Natural killer cell (primary cell): ENCODE data around the gene SPEF2. TPM values are rescaled to one million over a fixed set of nuclear protein-coding genes. Genes with fewer than 3 reads are reported as not detected.
A peak's percentile ranks its signal among the peaks of the same experiment; 100 is the strongest.
"Not testable (repeated sequence)": the region's sequence is repeated elsewhere in the genome, so short reads cannot be mapped to it uniquely, and the experiment has no call there.

ENCODE experiments used
- ATAC-seq, 3 donors: fragments of 150-1000 bp in 2 of 3; fragments of 200-7000 bp in 1 of 3; cut with Tn5 transposase; 1 replicate in 1 of 3; 2 replicates in 2 of 3; pipeline ENCODE4 v1.10.0; 2021; ENCODE audit warnings: mild to moderate bottlenecking in 2 of 3, moderate library complexity in 2 of 3
- DNase-seq, 2 donors: peaks; one replicate each; pipeline versions ENCODE4 v3.0.0 to v3.0.0-alpha.2; 2013 to 2021; ENCODE audit warnings: mixed read lengths in 1 of 2
- H3K27ac ChIP-seq: one replicate; pipeline ENCODE4 v1.5.1; 2013; ENCODE audit warnings: mild to moderate bottlenecking, low read length
- H3K27me3 ChIP-seq: one replicate; pipeline ENCODE4 v1.6.1; 2013; ENCODE audit warnings: low read length; ENCODE audit not compliant: control insufficient read depth, insufficient read depth
- H3K36me3 ChIP-seq: one replicate; pipeline ENCODE4 v1.6.1; 2013; ENCODE audit warnings: low read length; ENCODE audit not compliant: control insufficient read depth, insufficient read depth
- H3K4me1 ChIP-seq: one replicate; pipeline ENCODE4 v1.6.1; 2013; ENCODE audit warnings: low read length; ENCODE audit not compliant: control insufficient read depth, insufficient read depth
- H3K4me3 ChIP-seq: one replicate; pipeline ENCODE4 v1.5.1; 2013; ENCODE audit warnings: low read length
- H3K9me3 ChIP-seq: one replicate; pipeline ENCODE4 v1.6.1; 2013; ENCODE audit warnings: low read length; ENCODE audit not compliant: control insufficient read depth, insufficient read depth
- H3K27ac Mint-ChIP-seq, 2 donors: one replicate each; pipeline ENCODE4 v1.8.0; 2022; ENCODE audit warnings: mild to moderate bottlenecking in 2 of 2, mixed read lengths in 2 of 2, moderate library complexity in 1 of 2
- H3K27me3 Mint-ChIP-seq, 2 donors: one replicate each; pipeline ENCODE4 v1.8.0; 2022; ENCODE audit warnings: low read depth in 2 of 2, mixed read lengths in 2 of 2
- H3K36me3 Mint-ChIP-seq: one replicate; pipeline ENCODE4 v1.8.0; 2022; ENCODE audit warnings: mixed read lengths
- H3K4me1 Mint-ChIP-seq, 2 donors: one replicate each; pipeline ENCODE4 v1.8.0; 2022; ENCODE audit warnings: mixed read lengths in 2 of 2
- H3K4me3 Mint-ChIP-seq: one replicate; pipeline ENCODE4 v1.8.0; 2022; ENCODE audit warnings: mild to moderate bottlenecking, moderate library complexity, mixed read lengths
- H3K9me3 Mint-ChIP-seq, 2 donors: one replicate each; pipeline ENCODE4 v1.8.0; 2022; ENCODE audit warnings: mixed read lengths in 2 of 2
- WGBS: methylation state at CpG from one replicate; pipeline ENCODE4 v1.1.7; 2013; ENCODE audit warnings: missing lambda C conversion rate; ENCODE audit not compliant: insufficient coverage; 5-methylcytosine and 5-hydroxymethylcytosine counted together
- intact Hi-C: fragments of 100-400 bp; cut with micrococcal nuclease; formaldehyde crosslinking; loops from one replicate; pipeline ENCODE4 v1.14.2; 2022
- total RNA-seq, 4 donors: library from RNA; stranded (reverse); fragments of 120-200 nt in 1 of 4; gene quantifications; one replicate each; pipeline versions ENCODE4 v1.2.3 to v1.2.4, GENCODE V29; 2013 to 2022
- TF ChIP-seq, protein P1 (sequence below): fragments of 200-600 bp; IDR thresholded peaks from one replicate; pipeline ENCODE4 v1.8.0; 2022; ENCODE audit warnings: antibody characterized with exemption

Gene SPEF2
- total RNA-seq, 3 donors from 2014 or later (not counting 1 experiment from before 2014, with no cell fraction given), result 6.2 to 13.1 (median 8.5) TPM

DNA sequence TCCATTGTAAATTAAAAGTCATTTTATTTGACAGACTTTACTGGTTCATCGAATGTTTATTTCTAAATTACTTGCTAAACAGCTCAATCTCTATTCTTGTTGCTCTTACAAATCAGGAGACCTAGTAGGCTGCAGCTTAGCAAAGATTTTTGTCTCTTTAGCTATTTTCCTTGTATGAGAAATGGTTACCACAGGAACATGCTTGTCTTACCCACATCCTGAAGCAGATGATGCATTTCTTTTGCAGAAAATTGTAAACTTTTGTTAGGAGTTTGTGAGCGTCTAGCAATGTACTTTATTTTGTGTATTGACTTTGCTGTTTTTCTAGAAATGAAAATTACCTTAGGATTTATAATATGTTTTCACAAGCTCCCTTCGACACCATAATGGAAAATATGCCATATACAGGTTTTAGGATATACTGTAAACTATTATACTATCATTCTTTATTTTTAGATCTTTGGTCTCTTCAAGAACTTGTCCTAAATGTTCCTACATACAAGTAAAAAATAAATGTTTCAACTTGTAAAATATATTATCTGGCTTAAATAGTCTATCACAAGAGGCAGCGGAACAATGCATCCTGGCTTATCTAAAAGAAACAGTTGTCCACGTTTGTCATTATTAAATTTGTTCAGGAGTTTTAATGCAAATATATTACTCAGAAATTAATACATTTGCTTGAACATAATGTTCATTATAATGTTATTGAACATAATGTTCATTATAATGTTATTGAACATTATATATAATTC is 54.1 kb downstream of the SPEF2 start:
- Histone ChIP-seq H3K9me3 (no peaks in the 10 kb centered on the region), H3K4me3 (no peak overlapping the region), H3K27ac (peak overlapping the region; percentile 81), H3K36me3 (no peaks in the 10 kb centered on the region), H3K27me3 (no peaks in the 10 kb centered on the region), H3K4me1 (peaks cover 7% of the 10 kb centered on the region)
- DNase-seq, result peak in 1 of 2 donors; percentile 64
- Mint-ChIP-seq H3K4me3 (peak overlapping the region; percentile 73), H3K27me3 (no peaks in the 10 kb centered on the region), H3K9me3 (no peaks in the 10 kb centered on the region), H3K36me3 (no peaks in the 10 kb centered on the region), H3K4me1 (peaks cover 34 to 60% of the 10 kb centered on the region in 2 donors), H3K27ac (peak overlapping the region; percentile 71 to 91)
- TF ChIP-seq, protein P1, sequence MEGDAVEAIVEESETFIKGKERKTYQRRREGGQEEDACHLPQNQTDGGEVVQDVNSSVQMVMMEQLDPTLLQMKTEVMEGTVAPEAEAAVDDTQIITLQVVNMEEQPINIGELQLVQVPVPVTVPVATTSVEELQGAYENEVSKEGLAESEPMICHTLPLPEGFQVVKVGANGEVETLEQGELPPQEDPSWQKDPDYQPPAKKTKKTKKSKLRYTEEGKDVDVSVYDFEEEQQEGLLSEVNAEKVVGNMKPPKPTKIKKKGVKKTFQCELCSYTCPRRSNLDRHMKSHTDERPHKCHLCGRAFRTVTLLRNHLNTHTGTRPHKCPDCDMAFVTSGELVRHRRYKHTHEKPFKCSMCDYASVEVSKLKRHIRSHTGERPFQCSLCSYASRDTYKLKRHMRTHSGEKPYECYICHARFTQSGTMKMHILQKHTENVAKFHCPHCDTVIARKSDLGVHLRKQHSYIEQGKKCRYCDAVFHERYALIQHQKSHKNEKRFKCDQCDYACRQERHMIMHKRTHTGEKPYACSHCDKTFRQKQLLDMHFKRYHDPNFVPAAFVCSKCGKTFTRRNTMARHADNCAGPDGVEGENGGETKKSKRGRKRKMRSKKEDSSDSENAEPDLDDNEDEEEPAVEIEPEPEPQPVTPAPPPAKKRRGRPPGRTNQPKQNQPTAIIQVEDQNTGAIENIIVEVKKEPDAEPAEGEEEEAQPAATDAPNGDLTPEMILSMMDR, result no peak
- 0% methylated on average over 1 of the region's 5 CpGs for WGBS
- intact Hi-C loops, result no loop called here
- peak in 2 of 3 donors; percentile 51 to 71 for ATAC-seq

DNA sequence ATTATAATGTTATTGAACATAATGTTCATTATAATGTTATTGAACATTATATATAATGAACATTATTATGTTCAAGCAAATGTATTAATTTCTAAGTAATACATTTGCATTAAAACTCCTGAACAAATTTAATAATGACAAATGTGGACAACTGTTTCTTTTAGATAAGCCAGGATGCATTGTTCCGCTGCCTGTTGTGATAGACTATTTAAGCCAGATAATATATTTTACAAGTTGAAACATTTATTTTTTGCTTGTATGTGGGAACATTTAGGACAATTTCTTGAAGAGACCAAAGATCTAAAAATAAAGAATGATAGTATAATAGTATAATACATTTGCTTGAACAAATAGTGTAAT is 54.6 kb downstream of the SPEF2 start:
- WGBS, result no CpG with 5 or more reads among the region's 1 CpG
- ATAC-seq, H3K27ac ChIP-seq, DNase-seq, H3K36me3 Mint-ChIP-seq, H3K9me3 Mint-ChIP-seq, H3K27me3 ChIP-seq, H3K4me1 ChIP-seq, H3K9me3 ChIP-seq, intact Hi-C loops, H3K27me3 Mint-ChIP-seq, H3K36me3 ChIP-seq, H3K4me3 ChIP-seq: not testable (repeated sequence)
- peak overlapping the region in 1 of 2 donors; percentile 91 for H3K27ac Mint-ChIP-seq
- peak overlapping the region; percentile 47 for H3K4me3 Mint-ChIP-seq
- peaks cover 34 to 60% of the 10 kb centered on the region in 2 donors for H3K4me1 Mint-ChIP-seq

DNA sequence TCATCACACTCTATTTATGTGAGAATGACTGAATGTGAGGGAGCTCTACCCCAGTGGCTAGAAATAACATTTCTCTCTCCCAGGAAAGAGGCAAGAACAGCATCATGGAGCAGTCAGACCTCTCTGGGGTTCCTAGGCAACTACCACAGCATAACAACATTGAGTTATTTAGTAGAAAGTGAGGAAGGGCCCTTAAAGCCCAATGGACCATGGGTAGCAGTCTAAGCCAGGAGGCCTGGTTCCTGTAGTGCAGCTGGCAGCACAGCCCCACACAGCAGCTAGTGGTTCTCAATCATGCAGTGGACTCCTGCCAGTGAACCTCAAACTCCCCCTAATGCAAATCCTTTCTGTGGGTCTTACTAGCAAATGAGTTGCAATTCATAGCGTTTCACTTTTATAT is 55.3 kb downstream of the SPEF2 start:
- ATAC-seq (peak; percentile 58 to 74 (median 65)), DNase-seq (peak in 1 of 2 donors; percentile 60)
- Histone ChIP-seq H3K4me3 (no peak overlapping the region), H3K9me3 (no peaks in the 10 kb centered on the region), H3K27me3 (no peaks in the 10 kb centered on the region), H3K36me3 (no peaks in the 10 kb centered on the region), H3K27ac (peak overlapping the region; percentile 82), H3K4me1 (peaks cover 7% of the 10 kb centered on the region)
- intact Hi-C loops, result no loop called here
- Mint-ChIP-seq H3K27me3 (no peaks in the 10 kb centered on the region), H3K4me3 (peak overlapping the region; percentile 84), H3K36me3 (no peaks in the 10 kb centered on the region), H3K27ac (peak overlapping the region; percentile 79 to 91), H3K9me3 (no peaks in the 10 kb centered on the region), H3K4me1 (peaks cover 34 to 60% of the 10 kb centered on the region in 2 donors)
- TF ChIP-seq, protein P1, result no peak
- no CpG with 5 or more reads among the region's 1 CpG for WGBS

DNA sequence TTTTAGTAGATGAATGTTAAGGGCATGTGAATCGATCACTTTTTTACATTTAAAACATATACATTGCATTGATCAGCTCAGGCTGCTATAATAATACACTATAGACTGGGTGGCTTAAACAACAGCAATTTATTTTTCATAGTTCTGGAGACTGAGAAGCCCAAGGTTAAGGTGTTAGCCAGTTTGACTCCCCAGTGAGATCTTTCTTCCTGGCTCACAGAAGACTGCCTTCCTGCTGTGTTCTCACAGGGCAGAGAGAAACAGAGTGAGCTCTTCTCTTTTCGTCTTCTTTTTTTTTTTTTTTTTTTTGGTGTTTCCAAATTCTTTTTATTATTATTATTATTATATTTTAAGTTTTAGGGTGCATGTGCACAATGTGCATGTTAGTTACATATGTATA is 56.4 kb downstream of the SPEF2 start:
- Histone ChIP-seq H3K4me3 (no peak overlapping the region), H3K36me3 (no peaks in the 10 kb centered on the region), H3K27me3 (no peaks in the 10 kb centered on the region), H3K9me3 (no peaks in the 10 kb centered on the region), H3K4me1 (peaks cover 7% of the 10 kb centered on the region), H3K27ac (peak overlapping the region; percentile 82)
- Mint-ChIP-seq H3K27ac (peak overlapping the region; percentile 79 to 91), H3K4me1 (peaks cover 34 to 59% of the 10 kb centered on the region in 2 donors), H3K27me3 (no peaks in the 10 kb centered on the region), H3K36me3 (no peaks in the 10 kb centered on the region), H3K9me3 (no peaks in the 10 kb centered on the region), H3K4me3 (peak overlapping the region; percentile 84)
- peak; percentile 51 to 78 (median 52) for ATAC-seq
- intact Hi-C loops, result no loop called here
- no CpG with 5 or more reads among the region's 2 CpGs for WGBS
- TF ChIP-seq, protein P1, result no peak
- peak in 1 of 2 donors; percentile 35 for DNase-seq
